DMS114 treated with DMSO at 0.1 percent for 48 hours (cell line): ENCODE results near the gene ACTL8.

Experiments
- DNase-seq: peaks from one replicate; lab custom pipeline; 2025; ENCODE audit not compliant: unreplicated experiment; lab: John Stamatoyannopoulos, UW

ACTL8 gene

DNA sequence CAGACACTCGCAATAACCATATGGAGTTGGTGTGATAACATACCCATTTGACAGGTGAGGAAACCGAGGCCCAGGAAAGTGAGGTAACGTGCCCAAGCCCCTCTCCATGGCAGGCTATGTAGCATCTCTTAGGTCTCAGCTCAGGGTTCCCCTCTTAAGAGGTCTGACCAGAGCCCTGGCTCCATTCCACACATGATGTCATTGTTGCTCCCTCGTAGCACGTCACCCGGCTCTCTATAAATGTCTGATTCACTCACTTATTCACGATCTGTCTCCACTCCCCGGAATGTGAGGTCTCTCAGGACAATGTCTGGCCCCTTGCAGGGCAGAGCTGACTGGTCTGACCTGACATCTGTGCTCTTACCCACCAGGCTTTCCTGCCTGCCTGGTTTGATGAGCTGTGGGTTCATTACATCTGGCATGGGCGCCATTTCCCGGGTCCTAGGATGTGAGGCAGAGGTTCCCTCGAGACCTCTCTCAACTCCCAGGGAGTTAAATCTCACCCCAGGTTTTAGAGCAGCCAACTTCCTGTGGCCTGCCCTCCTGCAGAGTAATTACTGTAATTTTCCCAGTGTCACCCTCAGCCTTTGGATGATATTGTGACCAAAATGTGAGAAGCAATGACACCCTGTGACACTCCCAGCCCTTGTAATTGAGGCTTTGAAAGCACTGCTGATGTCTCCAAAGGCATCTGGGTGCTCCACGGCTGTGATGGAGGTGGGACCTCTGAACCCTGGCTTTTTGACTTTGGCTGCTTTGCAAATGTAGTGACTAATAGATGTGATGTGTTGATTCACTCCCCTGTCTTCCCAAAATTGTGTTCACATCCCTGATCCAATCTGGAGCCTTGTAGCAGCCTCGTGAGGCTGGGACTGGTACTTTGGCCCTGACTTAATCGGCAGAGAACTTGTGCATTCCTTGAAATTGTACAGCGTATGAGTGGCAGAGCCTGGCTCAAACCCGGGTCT is 10.6 kb downstream of the ACTL8 start:
- DNase-seq: no peak

DNA sequence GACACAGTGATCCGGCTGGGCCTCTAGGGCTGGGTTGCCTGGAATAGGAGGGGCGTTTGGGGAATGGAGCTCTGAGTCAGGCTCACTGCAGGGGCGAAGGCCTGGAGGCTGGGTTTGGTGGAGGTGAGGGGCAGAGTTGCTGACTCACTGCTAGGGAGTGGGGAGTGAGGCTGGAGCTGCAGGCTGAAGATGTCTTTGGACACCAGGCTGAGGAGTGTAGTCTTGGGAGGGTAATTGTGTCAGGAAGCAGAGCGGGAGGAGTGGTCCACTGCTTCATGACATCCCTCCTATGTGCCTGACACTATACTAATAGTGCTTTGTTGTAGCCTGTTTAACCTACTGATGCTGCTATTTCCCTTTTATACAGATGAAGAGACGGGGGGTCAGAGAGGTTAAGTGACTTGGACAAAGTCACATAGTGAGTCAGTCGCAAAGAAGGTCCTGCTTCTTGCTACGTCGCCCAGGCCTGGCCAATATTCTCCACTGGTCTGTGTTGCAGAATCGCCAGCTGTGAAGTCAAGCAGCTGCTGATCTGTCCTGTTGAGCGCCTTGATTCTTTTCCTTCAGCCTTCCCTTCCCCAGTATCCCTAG is 13.6 kb downstream of the ACTL8 start:
- DNase-seq: no peak

DNA sequence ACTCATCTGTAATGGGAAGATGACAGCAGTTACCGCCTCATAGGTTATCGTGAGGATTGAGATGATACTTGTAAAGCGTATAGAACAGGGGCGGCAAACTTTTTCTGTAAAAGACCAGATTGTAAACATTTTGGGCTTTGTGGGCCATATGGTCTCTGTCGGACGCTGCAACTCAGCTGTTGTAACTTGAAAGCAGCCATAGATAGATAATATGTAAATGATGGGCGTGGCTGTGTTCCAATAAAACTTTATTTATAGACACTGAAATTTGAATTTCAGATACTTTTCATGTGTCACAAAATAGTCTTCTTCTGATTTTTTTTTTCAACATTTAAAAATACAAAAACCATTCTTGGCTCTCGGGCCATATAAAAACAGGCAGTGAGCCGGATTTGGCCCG is 15.8 kb downstream of the ACTL8 start:
- DNase-seq: no peak

DNA sequence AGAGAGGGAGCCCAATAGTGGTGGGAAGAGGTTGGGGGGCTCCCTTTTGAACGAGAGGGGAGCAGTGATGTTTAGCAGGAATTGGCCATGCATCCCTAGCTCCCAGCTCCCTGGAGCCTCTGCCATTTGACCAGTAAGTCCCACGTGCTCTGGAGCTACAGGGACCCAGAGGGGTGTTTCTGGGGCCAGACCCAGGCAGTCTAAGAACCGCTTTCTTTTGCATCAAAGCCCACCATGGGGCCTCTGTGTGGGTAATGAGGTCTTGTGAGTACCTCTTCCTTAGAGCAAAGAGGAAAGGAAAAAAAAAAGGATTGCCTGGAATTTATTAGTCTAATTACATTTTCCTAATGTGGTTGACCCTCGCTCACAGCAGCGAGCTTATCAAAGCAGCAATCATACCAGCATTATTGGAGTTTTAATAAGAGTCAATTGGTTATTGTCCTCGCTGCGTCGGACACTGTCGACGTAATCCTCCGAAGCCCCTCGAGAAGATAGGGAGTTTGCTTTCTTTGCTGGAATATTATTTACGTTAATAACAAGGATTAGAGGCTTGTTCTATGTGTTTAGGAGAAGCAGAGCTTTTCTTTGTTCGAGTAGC is 17.6 kb downstream of the ACTL8 start:
- DNase-seq: no peak

DNA sequence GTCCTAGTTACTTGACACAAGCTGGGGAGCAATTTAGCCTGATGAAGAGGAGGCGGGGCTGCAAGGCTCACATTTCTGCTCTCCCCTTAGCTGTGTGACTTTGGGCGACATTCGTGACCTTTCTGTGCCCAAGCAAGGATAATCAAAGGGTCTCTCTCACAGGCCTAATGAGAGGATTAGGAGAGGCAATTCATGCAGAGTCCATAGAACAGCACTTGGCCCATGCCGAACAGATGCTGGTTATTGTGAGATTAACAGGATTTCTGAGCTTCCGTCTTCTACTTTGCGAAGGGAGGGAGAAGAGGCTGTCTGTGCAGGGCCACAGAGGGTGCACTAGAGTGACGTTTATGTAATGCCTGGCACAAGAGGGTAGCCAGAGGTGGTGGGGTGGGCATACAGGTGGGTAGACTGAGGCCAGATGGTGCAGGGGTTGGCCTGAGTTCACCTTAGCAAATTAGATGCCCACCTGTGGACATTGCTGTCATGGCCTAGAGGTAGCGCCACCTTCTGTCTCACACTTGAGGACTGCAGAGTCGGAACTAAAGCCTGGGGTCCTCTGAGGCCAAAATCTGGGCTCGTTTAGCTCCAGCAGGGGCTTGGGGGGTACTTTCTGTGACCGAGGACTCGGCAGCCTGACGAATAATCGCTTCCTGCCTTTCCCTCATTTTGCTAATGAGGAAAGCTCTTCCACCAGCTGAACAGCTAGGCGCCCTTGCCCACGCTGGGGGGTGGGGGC is 18.6 kb downstream of the ACTL8 start:
- DNase-seq: no peak

DNA sequence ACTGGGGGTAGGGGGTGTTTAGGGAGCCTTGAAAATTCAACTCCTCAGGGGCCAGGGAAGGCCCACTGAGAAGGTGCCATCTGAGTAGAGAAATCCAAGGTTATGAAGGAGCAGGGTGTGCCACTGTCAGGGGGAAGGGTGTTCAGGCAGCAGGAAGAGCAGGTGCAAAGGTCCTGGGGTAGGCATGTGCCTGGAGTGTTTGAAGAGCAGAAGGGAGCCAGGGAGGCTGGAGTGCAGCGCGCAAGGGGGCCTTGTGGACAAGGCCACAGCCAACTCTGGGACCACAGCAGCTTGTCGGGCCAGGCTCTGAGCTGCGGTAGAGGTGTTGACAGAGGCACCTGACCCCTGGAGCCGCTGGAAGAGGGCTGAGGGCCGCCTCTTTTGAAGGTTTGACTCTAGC is 19.3 kb downstream of the ACTL8 start:
- DNase-seq: no peak

DNA sequence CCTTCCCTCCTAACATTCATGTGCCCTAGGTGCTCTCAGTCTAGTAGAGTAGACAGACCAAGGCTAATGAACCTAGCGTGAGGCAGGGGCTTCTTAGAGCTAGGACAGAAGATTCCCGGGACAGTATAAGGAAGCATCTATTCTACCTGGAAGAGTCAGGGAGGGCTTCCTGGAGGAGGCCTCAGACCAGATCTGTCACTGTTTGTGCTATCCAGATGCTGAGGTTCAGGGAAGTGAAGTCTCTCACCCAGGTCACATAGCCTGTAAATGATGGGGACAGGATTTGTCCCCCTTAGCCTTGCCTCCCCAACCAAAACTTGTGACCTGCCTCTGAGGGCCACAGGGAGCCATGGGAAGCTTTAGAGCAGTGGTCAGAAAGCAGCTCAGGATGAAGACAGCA is 20.7 kb downstream of the ACTL8 start:
- no peak for DNase-seq

DNA sequence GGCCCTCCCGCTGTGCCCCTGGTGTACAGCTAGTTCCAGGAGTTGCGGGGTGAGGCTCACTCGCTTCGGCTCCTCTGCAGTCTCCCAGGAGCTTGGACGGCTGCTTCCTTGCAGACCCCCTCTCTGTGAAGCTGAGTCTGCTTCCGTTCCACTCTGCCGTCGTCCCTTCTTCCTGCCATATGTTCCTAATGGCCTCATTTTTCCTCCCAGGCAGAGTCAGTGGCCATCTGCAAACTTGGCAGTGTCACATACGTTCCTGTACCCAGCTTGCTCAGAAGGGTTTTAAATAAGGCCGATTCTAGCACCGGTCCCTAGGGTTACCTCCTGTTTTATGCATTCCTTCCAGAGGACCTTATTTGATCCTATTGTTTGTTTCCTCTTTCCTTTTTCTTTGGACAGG is 21.3 kb downstream of the ACTL8 start:
- no peak for DNase-seq

DNA sequence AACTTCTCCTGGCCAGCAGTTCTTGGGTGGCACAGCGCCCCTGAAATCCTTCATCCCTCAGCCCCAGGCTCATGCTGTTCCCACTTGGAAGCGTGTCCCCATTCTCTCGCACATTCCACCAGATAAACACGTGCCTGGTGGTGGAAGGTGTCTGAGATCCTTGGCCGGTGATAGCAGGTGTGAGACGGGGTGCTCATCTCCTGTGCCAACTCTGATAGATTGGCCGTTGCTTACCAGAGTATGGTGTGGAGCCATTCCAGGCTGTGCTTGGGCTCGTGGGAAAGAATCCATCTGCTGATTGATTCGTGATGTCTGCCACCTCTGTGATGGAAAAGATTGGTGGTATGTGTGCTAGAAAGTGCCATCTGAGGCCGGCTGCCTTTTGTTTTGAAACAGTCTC is 22.2 kb downstream of the ACTL8 start:
- DNase-seq: no peak

DNA sequence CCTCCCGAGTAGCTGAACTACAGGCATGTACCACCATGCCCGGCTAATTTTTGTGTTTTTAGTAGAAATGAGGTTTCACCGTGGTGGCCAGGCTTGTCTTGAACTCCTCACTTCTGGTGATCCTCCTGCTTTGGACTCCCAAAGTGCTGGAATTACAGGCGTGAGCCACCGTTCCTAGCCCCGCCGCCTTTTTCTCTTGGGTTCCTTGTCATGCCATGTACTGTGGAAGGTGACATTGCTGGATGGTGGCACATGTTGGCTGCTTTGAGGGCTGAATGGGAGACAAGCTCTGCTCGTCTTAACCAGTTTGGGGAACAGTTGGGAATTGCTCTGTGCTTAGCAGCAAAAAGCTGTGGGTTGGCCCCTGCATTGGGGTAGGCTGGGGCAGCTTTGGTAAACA is 22.7 kb downstream of the ACTL8 start:
- no peak for DNase-seq

DNA sequence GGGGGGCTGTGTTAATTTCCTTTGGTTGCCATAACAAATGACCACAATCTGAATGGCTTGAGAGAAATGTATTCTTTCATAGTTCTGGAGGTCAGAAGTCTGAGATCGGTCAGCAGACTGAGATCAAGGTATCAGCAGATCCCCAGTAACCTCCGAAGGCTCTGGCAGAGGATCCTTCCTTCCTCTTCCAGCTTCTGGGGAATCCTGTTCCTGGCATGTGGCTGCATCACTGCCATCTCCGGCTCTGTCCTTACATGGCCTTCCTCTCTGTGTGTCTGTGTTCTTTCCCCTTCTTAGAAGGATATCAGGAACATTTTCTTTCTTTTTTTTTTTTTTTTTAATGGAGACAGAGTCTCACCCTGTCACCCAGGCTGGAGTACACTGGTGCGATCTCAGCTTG is 25.8 kb downstream of the ACTL8 start:
- no peak for DNase-seq

DNA sequence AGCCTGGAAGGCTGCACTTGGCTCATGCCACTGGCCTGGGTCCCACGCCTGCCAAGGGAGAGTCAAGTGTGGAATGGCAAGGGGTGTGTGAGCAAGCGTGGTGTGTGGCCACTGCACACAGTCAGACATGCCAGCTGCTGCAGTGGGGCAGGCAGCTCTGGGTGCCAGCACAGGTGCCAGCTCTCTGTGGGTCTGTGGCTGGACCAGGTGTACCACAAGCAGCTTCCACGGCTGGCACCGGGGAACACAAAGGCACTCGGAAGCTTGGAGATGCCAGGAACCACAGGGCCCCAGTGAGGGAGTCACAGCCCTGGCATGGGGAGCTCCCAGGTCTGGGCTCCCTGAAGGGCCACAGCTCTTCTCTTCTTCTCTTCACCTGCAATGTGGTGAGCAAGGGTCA is 34.8 kb downstream of the ACTL8 start:
- no peak for DNase-seq

DNA sequence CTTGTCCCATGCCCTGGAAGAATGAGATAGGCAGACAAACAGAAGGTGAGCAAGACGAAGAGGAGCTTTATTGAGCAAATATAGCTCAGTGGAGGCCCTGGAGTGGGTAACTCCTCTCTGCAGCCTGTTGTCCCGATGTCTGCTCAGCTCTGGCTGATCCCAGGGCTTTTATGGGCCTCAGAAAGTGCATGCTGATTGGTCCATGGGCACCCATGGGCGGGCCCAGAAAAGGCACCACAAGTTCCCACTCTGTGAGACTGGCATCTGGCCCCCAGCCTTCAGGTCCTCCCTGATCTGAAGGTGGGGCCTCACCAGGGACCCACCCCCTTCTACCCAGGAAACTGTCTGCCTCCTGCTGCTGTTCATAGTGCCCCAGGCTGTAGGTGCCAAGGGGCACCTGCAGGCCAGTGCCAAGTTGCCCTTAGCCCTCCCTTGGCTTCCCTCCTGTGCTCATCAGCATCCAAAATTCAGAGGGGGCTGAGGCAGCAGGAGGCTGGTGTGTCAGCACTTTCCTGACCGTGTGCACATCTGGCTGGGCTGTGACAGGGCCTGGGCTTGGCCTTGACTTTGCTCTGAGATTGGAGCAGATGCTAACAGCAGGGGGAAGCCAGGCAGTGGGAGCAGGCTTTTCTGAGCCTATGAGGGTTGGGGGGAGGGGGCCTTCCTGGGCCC is 35.4 kb downstream of the ACTL8 start:
- no peak for DNase-seq

DNA sequence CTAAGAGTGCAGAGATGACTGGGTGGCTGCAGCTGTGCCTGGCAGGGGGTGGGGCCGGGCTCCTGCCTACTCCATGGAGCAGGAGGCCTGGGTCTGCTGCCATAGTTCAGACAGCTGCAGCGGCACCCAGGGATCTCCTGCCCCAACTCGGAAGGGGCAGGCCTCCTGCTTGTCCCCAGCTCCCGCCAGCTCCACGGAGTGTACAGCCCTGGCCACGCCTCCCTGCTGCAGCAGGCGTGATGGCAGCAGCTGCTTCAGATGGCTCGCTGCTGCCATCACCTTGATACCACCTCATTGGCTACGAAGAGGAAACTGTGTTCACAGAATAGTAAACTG is 35.9 kb downstream of the ACTL8 start:
- no peak for DNase-seq

DNA sequence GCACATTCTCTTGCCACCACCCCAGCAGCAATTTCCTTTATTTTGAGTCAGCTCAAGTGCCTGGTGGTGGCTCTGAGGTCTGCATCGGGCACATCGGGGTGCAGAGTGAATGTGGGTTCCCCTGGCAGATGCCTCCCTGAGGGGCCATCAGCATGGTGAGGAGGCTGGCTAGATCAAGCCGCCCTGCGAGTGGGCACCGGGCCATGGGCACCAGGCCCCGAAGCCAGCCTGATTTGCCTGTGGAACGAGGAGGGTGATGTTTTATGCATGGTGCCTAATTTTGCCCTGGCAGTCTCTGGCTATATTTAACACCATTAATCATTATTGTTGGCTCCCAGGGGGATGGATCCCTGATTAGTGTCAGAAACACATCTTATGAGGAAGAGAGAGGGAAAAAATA is 36.3 kb downstream of the ACTL8 start:
- no peak for DNase-seq

DNA sequence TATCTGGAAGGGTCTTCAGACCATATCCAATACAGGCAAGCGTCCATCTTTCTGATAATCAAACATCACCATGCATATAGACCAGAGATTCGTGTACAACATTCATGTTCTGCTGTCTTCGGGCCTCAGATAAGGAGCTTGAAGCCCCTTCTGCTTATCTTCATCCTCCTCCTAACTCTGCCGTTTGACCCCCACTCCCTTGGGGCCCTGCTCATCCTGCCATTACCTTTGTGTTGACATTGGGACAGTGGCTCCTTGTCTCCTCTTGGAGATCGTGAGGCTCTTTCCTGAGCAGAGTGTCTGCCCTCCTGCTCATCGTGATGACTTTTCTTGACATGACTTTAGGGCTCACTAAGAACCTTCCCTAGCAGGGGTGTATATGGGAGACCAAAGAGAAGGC is 37.3 kb downstream of the ACTL8 start:
- DNase-seq: no peak

DNA sequence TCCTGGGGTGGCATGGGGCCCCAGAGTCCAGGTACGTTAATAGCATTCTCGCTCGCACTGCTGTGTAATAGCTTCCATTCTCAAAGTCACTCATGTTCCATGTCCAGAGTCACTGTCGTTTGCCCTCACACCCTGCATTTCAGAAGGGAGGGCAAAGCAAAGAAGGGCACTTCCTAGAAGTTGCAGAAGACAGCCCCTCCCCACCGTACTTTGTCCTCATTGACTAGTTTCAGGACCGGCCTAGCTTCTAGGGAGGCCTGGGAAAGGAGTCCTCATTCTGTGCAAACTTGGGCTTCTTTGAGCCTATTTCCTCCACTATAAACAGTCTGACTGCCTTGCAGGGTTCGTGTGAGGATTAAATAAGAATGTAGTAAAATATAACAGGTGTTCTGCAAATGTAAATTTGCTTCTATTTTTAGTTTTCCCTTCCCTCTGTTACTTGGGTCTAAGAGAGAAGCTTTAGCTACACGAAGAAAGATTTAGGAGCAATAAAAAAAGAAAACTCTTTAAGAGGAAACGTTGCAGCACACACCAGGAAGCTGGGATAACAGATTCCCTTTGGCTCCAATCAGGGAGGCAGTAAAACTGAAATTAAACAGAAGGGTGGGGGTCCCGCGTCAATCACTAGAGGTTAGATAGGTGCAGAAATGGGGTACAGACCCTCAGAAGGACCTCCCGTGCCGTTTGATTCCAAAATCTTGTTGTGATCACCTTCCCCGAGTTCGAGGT is 40.1 kb downstream of the ACTL8 start:
- no peak for DNase-seq

DNA sequence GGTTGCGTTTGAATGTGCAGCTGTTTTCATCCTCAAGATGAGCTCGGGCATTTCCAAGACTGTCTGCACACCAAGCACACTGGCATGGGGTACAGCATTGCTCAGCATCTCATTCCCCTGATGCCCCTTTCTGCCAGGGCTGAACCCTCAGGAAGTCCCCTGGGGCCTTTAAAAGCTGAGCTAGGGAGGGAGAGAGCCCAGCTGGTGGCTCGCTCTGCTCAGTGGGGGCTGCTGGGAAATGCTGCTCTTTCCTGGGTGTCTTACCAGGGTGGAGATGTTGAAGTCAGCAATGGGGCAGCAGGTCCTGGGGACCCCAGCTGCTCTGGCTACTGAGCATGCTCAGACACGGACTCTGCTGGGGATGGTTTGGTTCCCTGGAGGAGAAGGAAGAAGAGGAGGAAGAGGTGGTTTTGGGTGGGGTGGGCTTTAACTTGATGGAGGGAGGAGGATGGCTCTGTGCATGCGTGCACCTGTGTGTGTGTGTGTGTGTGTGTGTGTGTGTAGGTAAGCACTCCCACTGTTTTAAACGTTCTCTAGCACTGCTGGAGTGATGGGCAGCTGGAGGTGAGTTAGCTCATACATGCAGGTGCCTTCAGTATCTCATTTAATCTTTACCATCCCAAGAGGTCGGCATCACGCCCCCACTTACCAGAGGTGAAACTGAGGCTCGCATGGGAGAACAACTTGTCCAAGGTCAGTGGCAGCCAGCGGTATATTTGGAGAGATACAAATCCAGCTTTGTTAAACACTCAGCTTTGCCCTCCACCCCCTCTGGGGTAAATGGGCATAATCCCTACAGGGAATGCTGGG is 40.9 kb downstream of the ACTL8 start:
- DNase-seq: no peak

DNA sequence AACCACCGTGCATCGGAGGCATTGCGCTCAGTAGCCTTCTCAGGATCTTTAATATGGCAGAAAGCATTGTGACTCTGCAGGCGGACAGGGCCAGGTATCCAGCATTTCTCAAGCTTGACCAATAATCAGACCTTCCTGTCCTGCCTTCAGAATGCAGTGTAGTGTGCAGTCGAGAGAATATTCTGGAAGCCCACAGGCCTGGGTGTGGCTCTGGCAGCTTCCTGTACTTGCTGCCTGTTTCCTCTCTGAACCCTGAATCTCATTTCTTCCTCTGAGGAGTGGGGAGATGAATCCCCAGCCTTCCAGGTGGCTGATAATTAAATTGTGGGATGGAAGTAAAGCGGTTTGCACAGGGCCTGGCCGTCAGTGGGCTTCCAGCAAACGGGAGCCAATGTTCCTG is 42.3 kb downstream of the ACTL8 start:
- no peak for DNase-seq

DNA sequence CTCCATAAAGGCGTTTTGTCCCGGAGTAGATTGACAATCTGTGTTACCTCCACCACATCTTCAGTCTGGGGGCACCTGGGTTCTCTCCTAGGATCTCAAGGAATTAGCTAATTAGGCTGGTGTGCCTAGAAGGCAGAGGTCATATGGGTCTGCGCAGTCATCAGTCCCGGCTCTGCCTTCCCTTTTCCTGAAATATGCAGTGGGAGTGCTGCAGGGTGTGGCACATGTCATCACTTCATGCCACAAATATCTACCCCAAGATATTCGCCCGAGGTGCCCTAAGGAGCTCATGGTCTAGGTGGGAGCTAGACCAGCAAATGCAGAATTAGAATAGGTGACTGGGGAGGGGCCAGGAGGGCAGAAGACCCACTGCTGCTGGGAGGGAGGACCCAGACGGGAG is 42.9 kb downstream of the ACTL8 start:
- no peak for DNase-seq
